Measurements from ENCODE around the gene SLC35A4.
"Not testable (repeated sequence)": the region's sequence is repeated elsewhere in the genome, so short reads cannot be mapped to it uniquely, and the experiment has no call there.

SLC35A4 gene

DNA sequence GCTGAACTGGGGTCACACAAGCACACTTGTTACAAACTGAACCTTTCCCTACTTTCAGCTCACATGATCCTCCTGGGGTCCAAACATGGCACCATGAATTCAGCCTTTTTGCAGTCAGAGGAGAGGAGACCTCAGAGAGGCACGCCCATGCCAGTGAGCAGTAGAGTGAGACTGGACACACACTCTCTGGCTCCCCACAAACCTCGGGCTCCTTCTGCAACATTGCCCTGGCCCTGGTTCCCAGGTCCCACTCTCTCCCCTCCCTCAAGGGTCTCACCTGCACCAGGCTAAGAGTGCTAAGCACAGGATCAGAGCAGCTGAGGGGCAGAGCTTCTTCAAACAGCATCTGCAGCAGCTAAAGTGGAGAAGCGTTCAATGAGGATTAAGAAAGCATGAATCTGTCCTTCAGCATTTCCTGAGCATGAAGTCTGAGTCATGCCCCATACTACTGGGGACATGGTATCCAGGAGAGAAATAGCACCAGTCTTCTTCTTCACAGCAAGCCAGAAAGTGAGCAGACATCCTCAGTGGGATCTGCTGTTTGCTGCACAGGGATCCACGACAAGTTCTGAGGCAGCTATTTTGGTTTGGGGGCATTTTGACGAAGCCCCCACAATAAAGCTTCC, 27.2 kb downstream of the SLC35A4 start:
- no peak for DNase-seq

GRCh38 chr5:140593070-140593469, 28.4 kb downstream of the SLC35A4 start:
- DNase-seq: not testable (repeated sequence)

DNA sequence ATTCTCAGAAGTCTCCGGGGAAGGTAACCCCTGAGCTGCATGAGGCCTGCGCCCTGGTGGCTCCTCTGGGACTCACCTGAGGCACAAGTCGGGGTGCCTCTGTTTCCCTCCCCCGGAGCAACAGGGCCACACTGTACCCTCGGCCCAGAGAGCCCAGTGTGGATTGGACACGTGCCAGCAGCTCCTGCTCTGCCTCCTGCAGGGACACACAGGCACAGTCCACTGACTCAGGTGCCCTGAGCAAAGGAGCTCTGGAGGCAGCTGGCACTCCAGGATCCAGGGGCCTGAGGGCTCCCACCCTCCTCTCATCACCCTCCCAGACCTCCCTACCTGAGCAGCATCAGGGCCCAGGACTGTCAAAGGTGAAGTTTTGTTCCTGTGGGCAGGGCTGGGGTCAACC, 29.5 kb downstream of the SLC35A4 start:
- DNase-seq: no peak

GRCh38 chr5:140595538-140596300, 31.1 kb downstream of the SLC35A4 start:
- DNase-seq: no peak

- no peak for DNase-seq
Measured at GRCh38 chr5:140596321-140596741, 31.7 kb downstream of the SLC35A4 start.

DNA sequence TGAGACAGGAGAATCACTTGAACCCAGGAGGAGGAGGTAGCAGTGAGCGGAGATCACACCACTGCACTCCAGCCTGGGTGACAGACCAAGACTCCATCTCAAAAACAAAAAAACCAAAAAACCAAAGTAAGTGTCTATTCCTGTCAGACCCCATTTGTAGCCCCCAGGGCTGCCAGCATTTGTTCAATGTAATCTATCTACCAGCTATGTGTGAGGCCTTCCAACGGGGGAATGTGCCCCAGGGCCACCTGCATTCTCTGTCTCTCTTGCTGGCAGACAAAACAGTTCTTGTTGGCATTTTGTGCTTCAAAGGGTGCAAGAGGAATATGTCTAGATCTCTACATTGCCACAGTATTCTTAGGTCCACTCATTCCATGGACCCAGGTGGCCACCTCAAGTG, 34.2 kb downstream of the SLC35A4 start:
- DNase-seq: no peak

DNA sequence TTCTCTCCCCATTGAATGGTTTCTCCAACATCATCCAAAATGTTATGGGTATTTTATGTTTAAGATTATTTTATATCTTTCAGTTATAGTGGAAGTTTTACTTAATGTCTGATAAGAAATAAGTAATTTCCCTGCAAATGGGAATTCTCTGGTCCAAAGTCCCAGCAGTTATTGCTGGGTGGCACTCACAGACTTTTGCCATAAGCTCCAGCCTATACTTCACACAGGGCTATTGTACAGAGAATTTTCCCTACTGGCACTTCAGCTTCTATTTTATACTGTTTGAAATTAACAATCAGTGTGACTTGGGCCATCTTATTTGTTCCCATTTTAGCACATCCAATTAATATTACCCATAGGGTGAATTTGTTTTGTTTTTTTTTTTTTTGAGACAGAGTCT, 35.5 kb downstream of the SLC35A4 start:
- DNase-seq: no peak

DNA sequence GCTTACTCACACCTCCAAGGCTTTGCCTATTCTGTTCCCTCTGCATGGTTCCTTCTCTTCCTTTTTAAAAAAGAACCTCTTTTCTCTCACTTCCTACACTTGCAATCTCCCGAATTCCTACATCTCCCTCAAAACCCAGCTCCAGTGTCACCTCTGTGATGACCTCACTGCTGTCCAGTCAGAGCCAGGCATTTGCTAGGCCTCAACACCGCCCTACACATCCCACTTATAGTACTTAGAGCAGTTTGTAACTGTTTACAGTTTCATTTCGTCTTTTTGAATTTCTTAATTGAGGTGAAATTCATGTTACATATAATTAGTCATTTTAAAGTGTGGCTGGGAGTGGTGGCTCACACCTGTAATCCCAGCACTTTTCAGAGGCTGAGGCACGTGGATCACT, 37.5 kb downstream of the SLC35A4 start:
- no peak for DNase-seq

- DNase-seq: not testable (repeated sequence)
Measured at GRCh38 chr5:140603446-140603698, 38.7 kb downstream of the SLC35A4 start.

GRCh38 chr5:140603734-140604133, 39.1 kb downstream of the SLC35A4 start:
- DNase-seq: no peak

DNA sequence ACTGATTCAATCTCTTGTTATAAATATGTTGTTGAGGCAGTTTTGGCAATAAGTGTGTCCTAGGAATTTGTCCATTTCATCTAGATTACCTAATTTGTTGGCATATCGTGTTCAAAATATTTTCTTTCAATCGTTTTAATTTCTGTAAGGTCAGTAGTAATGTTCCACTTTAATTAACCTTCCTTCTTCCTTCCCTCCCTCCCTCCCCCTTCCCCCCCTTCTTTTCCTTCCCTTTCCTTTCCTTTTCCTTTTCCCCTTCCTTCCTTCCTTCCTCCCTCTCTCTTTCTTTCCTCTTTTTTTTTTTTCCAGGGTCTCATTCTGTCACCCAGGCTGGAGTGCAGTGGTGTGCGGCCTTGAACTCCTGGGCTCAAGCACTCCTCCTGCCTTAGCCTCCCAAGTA, 41.3 kb downstream of the SLC35A4 start:
- DNase-seq: no peak

DNA sequence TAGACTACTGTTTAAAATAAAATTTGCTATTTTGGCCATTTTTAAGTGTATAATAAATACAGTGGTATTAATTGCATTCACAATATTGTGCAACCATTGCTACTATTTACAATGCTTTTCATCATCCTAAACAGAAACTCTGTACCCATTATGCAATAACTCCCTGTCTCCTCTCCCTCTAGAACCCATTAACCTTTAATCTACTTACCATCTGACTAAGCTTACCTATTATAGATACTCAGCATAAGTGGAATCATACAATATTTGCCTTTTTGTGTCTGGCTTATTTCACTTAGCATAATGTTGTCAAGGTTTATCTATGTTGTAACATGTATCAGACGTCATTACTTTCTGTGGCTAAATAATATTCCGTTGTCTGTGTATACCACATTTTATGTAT, 42.4 kb downstream of the SLC35A4 start:
- DNase-seq: no peak

- DNase-seq: no peak
Measured at GRCh38 chr5:140608722-140609121, 44.1 kb downstream of the SLC35A4 start.

DNA sequence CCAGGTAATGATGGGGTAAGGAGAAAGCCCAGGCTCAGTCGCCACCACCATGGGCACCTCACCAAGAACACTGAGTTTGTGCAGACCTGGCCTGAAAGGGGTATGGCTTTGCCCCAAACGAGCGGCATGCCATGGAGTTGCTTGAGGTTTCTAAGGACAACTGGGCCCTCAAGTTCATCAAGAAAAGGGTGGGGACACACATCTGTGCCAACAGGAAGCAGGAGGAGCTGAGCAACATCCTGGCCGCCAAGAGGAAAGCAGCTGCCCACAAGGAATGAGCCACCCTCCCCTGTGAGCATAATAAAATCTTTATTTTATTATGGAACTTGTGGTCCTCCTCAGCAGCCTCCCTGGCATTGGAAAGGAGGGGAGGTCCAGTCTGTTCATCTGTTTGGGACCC, 44.5 kb downstream of the SLC35A4 start:
- DNase-seq: no peak

DNA sequence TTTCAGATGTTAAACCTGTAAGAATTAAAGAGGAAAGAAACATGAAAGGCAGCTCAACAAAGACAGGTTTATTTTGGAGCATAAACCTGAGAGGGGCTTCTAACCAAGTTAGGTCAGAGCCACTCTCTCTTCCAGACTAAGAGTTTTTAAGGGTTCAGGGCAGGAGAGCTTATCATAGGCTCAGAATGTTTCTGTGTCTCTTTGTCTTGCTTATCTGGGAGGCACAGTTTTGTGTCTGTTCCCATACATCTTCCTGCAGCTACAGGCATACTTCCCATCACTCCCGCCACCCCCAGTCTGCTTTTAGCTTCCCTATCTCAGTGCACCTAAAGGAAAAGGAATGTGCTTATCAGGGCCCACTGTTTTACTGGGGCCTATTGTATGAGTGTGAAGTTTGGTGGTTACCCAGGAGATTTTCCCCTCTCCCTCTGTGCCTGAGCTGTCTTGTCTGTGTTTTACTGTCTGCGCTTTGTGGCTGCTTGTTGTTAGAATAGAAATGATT, 46.4 kb downstream of the SLC35A4 start:
- DNase-seq: no peak
